ENCODE measurements around the gene SYT15. TPM values are rescaled to one million over a fixed set of nuclear protein-coding genes. Genes with fewer than 3 reads are reported as not detected.
"Not testable (repeated sequence)": the region's sequence is repeated elsewhere in the genome, so short reads cannot be mapped to it uniquely, and the experiment has no call there.

The SYT15 gene
- total RNA-seq, 1 experiment from 2014 or later, result 0.64 TPM

DNA sequence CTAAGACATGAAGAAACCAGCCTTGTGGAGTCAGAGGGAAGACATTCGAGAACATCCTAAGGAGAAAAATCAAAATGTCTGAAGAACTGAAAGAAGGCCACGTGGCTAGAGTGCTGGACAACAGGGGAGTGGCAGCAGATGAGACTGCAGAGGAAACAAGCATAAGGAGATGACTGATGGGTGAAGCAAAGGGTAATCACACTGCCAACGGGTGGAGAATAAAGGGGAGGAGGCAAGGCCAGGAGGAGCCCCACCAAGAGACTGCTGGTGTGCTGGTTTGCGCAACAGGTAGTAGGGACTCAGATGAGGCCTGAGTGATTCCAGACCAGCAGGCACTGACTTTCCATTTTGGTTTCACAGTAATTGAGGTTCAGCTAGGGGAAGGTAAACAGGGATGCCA lies 38.2 kb downstream of the SYT15 start:
- POLR2A ChIA-PET (ENCODE audit: low non-redundant PET); H3K27me3 ChIP-seq (replicated peaks; ENCODE audit: insufficient read depth, low read depth, low read length, poor library complexity); H3K4me1 ChIP-seq (ENCODE audit: insufficient read depth, low read length, poor library complexity, severe bottlenecking); H3K36me3 ChIP-seq (ENCODE audit: insufficient read depth, low read length, poor library complexity, severe bottlenecking); H3K9me3 ChIP-seq (ENCODE audit: low read depth, low read length, poor library complexity, severe bottlenecking); H3K27ac ChIP-seq (ENCODE audit: low read depth, low read length, poor library complexity, severe bottlenecking); BruUV-seq (replicated peaks); DNase-seq (ENCODE audit: low spot score); CTCF ChIA-PET; H3K4me3 ChIP-seq (ENCODE audit: low read depth, low read length, poor library complexity, severe bottlenecking); intact Hi-C loops (cut with micrococcal nuclease; ENCODE audit: unreplicated experiment): not testable (repeated sequence)

DNA sequence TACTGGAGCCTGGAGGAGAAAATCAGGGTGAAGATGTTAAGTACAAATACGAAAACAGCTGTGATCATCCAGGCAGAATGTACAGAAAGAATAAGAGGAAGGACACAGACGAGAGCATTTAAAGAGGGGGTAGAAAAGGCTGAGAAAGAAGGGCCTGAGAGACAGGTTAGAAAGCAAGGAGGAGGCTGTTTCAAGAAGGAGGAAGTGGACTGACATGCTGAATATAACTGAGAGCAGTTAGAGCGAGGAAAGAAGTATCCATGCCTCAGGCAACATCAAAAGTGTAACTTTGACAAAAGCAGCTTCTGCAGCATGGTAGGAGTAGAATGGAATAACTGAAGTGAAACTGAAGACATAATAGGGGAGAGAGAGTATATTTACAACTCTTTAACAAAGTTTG lies 39.0 kb downstream of the SYT15 start:
- H3K4me1 ChIP-seq (ENCODE audit: insufficient read depth, low read length, poor library complexity, severe bottlenecking); intact Hi-C loops (cut with micrococcal nuclease; ENCODE audit: unreplicated experiment); CTCF ChIA-PET; H3K27me3 ChIP-seq (replicated peaks; ENCODE audit: insufficient read depth, low read depth, low read length, poor library complexity); H3K27ac ChIP-seq (ENCODE audit: low read depth, low read length, poor library complexity, severe bottlenecking); DNase-seq (ENCODE audit: low spot score); H3K4me3 ChIP-seq (ENCODE audit: low read depth, low read length, poor library complexity, severe bottlenecking); H3K9me3 ChIP-seq (ENCODE audit: low read depth, low read length, poor library complexity, severe bottlenecking); BruUV-seq (replicated peaks); H3K36me3 ChIP-seq (ENCODE audit: insufficient read depth, low read length, poor library complexity, severe bottlenecking); POLR2A ChIA-PET (ENCODE audit: low non-redundant PET): not testable (repeated sequence)

DNA sequence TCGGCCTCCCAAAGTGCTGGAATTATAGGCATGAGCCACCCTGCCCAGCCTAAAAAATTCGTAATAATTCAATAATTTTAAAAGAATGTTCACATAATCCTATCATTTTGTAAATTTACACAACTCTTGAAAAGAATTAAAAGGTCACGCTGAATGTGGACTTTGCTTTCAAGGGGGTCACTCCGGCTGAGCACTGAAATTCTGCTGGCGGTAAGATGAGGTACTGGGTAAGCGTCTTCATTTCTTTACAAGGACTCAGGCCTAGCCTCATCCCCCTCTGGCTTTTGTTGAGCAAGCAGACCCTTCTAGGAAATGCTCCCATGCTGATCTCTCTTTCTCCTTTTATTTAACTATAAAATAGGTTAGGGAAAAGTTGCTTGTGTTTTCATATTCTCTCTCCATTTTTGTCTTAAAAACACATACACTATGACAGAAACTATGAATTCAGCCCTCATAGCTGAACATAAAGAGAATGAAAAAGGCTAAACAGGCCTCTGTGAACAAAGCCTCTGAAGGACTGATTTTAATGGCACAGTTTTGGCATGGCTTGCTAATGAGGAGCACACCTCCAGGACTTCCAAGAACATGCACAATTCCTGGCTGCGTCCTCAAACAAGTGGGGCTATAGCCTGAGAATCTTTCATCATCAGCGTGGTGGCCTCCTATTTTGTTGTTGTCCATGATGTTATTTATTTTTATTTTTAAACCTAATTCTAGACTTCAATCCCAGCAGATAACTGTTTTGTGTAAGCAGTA lies 45.1 kb downstream of the SYT15 start:
- POLR2A ChIA-PET (ENCODE audit: low non-redundant PET); BruUV-seq (replicated peaks); intact Hi-C loops (cut with micrococcal nuclease; ENCODE audit: unreplicated experiment); H3K27me3 ChIP-seq (replicated peaks; ENCODE audit: insufficient read depth, low read depth, low read length, poor library complexity); DNase-seq (ENCODE audit: low spot score); H3K4me1 ChIP-seq (ENCODE audit: insufficient read depth, low read length, poor library complexity, severe bottlenecking); H3K9me3 ChIP-seq (ENCODE audit: low read depth, low read length, poor library complexity, severe bottlenecking); H3K4me3 ChIP-seq (ENCODE audit: low read depth, low read length, poor library complexity, severe bottlenecking); CTCF ChIA-PET; H3K36me3 ChIP-seq (ENCODE audit: insufficient read depth, low read length, poor library complexity, severe bottlenecking); H3K27ac ChIP-seq (ENCODE audit: low read depth, low read length, poor library complexity, severe bottlenecking): not testable (repeated sequence)

DNA sequence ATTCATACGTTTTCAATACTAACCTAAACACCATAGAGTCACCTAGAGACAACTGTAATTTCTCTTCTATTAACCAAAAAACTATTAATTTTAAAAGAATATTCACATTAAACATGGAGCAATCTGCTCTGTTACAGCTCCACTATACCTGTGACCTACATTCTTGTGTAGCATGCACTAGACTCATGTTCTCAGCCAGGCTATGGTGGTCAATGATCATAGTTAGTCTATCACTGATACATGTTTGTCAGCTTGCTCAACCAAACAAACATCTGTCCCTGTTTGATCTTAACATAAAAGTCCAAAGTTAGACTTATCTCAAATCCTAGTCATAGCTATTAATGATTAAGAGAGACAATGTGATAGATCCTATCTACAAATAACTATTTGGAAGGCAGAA lies 50.9 kb downstream of the SYT15 start:
- not testable (repeated sequence) for H3K9me3 ChIP-seq (ENCODE audit: low read depth, low read length, poor library complexity, severe bottlenecking); BruUV-seq (replicated peaks)

DNA sequence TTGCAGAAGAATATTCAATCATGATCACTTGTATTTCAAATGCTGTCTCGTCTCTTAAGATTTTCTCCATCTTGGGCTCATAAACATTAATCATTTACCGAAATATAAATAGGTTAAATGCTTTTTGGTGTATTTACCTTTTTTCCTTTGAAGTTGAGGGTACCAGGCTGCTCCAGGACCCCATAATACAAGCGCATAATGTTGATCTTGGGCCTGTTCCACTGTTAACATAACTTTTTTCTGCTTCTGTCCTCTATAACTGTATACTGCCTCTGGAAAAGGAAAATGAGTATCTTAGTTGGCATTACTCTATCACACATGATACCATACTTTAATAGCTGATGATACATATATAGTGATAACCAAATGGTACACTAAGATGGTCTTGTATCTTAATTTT lies 51.9 kb downstream of the SYT15 start:
- CTCF ChIA-PET, result not testable (repeated sequence)

More for the DNA sequence above, 50.9 kb downstream of the SYT15 start:
- CTCF ChIA-PET; H3K36me3 ChIP-seq (ENCODE audit: insufficient read depth, low read length, poor library complexity, severe bottlenecking); H3K27ac ChIP-seq (ENCODE audit: low read depth, low read length, poor library complexity, severe bottlenecking); intact Hi-C loops (cut with micrococcal nuclease; ENCODE audit: unreplicated experiment); DNase-seq (ENCODE audit: low spot score); H3K4me1 ChIP-seq (ENCODE audit: insufficient read depth, low read length, poor library complexity, severe bottlenecking); H3K27me3 ChIP-seq (replicated peaks; ENCODE audit: insufficient read depth, low read depth, low read length, poor library complexity); POLR2A ChIA-PET (ENCODE audit: low non-redundant PET); H3K4me3 ChIP-seq (ENCODE audit: low read depth, low read length, poor library complexity, severe bottlenecking): not testable (repeated sequence)

DNA sequence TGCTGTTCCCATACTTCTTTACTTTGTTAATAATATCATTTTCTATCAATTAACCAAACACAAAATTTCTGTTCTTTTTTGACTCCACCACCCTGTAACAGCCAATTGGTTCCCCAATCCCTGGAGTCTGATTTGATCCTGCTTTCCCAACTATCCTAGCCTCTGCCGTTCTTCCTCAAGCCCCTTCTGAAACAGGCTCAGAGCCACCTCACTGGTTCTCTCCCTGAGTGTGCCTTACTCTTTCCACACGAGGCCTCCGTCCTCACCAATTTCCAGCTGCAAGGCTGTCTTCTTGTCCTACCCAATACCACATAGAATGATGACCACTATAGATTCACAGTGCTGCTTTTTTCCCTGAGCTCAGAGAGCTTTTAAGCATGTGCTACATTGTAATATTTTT lies 52.8 kb downstream of the SYT15 start:
- BruUV-seq (replicated peaks); H3K36me3 ChIP-seq (ENCODE audit: insufficient read depth, low read length, poor library complexity, severe bottlenecking); H3K27me3 ChIP-seq (replicated peaks; ENCODE audit: insufficient read depth, low read depth, low read length, poor library complexity); intact Hi-C loops (cut with micrococcal nuclease; ENCODE audit: unreplicated experiment); H3K9me3 ChIP-seq (ENCODE audit: low read depth, low read length, poor library complexity, severe bottlenecking); H3K4me1 ChIP-seq (ENCODE audit: insufficient read depth, low read length, poor library complexity, severe bottlenecking); POLR2A ChIA-PET (ENCODE audit: low non-redundant PET); CTCF ChIA-PET; H3K27ac ChIP-seq (ENCODE audit: low read depth, low read length, poor library complexity, severe bottlenecking); DNase-seq (ENCODE audit: low spot score); H3K4me3 ChIP-seq (ENCODE audit: low read depth, low read length, poor library complexity, severe bottlenecking): not testable (repeated sequence)

More for the DNA sequence above, 51.9 kb downstream of the SYT15 start:
- intact Hi-C loops (cut with micrococcal nuclease; ENCODE audit: unreplicated experiment); H3K27ac ChIP-seq (ENCODE audit: low read depth, low read length, poor library complexity, severe bottlenecking); H3K4me3 ChIP-seq (ENCODE audit: low read depth, low read length, poor library complexity, severe bottlenecking); H3K4me1 ChIP-seq (ENCODE audit: insufficient read depth, low read length, poor library complexity, severe bottlenecking); H3K9me3 ChIP-seq (ENCODE audit: low read depth, low read length, poor library complexity, severe bottlenecking); BruUV-seq (replicated peaks); H3K36me3 ChIP-seq (ENCODE audit: insufficient read depth, low read length, poor library complexity, severe bottlenecking); DNase-seq (ENCODE audit: low spot score); H3K27me3 ChIP-seq (replicated peaks; ENCODE audit: insufficient read depth, low read depth, low read length, poor library complexity); POLR2A ChIA-PET (ENCODE audit: low non-redundant PET): not testable (repeated sequence)

DNA sequence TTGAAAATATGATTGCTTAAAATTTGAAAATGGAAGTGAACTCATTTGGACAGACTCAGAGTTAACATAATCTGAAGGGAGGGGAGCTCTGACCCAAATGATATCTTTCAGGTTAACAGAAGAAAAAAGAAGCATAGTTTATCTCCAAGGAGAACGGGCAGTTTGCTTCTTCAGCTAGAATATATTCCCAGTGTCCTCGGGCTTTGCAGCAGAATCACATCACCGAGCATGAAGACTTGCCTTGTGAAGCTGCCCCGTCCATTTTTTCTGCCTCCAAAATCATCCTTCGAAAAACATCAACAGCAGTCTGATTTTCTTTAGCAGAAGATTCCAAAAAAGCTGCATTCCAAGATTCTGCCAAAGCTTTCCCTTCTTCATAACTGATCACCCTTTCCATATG lies 55.8 kb downstream of the SYT15 start:
- CTCF ChIA-PET; H3K9me3 ChIP-seq (ENCODE audit: low read depth, low read length, poor library complexity, severe bottlenecking); H3K27me3 ChIP-seq (replicated peaks; ENCODE audit: insufficient read depth, low read depth, low read length, poor library complexity); H3K4me1 ChIP-seq (ENCODE audit: insufficient read depth, low read length, poor library complexity, severe bottlenecking); H3K36me3 ChIP-seq (ENCODE audit: insufficient read depth, low read length, poor library complexity, severe bottlenecking); H3K4me3 ChIP-seq (ENCODE audit: low read depth, low read length, poor library complexity, severe bottlenecking); H3K27ac ChIP-seq (ENCODE audit: low read depth, low read length, poor library complexity, severe bottlenecking); DNase-seq (ENCODE audit: low spot score); intact Hi-C loops (cut with micrococcal nuclease; ENCODE audit: unreplicated experiment); BruUV-seq (replicated peaks); POLR2A ChIA-PET (ENCODE audit: low non-redundant PET): not testable (repeated sequence)

DNA sequence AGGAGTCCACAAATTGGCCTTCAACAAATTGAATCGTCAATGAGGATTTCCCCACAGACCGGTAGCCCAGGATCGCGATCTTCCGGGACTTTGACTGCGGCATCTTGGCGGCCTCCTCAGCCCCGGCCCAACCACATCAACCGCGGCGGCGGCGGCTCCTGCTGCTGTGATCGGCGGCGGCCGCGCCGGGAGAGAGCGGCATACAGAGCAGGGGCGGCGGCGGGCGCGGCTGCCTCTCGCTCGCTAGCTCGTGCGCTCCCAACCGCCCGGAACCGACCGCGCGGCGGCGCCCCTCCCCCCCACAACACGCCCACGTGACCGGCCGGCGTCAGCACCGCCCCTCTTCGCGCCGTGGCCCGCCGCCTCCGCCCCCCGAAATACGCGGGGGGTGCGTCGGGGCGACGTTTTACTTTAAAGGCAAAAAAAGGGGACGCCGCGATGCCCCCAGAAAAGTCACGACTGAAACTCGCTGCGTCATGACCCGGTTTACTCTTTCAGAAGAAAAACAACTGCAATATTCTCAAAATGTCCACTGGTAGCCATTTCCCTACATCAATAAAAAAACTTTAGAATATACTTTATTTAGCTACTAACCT lies 56.5 kb downstream of the SYT15 start:
- H3K4me1 ChIP-seq (ENCODE audit: insufficient read depth, low read length, poor library complexity, severe bottlenecking); CTCF ChIA-PET; DNase-seq (ENCODE audit: low spot score); H3K36me3 ChIP-seq (ENCODE audit: insufficient read depth, low read length, poor library complexity, severe bottlenecking); H3K27ac ChIP-seq (ENCODE audit: low read depth, low read length, poor library complexity, severe bottlenecking); H3K4me3 ChIP-seq (ENCODE audit: low read depth, low read length, poor library complexity, severe bottlenecking); BruUV-seq (replicated peaks); intact Hi-C loops (cut with micrococcal nuclease; ENCODE audit: unreplicated experiment); POLR2A ChIA-PET (ENCODE audit: low non-redundant PET); H3K9me3 ChIP-seq (ENCODE audit: low read depth, low read length, poor library complexity, severe bottlenecking); H3K27me3 ChIP-seq (replicated peaks; ENCODE audit: insufficient read depth, low read depth, low read length, poor library complexity): not testable (repeated sequence)

Measured in A673 (cell line).